Endothelial cell of umbilical vein (primary cell): ENCODE data around the gene MED14. TPM values are rescaled to one million over a fixed set of nuclear protein-coding genes. Genes with fewer than 3 reads are reported as not detected.

Experiments
- BruUV-seq: library from RNA; stranded (reverse); fragments of 400-500 nt; replicated peaks from 2 replicates; lab custom pipeline; 2021; lab: Mats Ljungman, UMichigan
- CTCF ChIA-PET: fragments of 300-600, 350-600 bp; sonication (Branson Sonifier 250); formaldehyde crosslinking; loops from one replicate; lab custom pipeline; 2021; ENCODE audit warnings: antibody characterized with exemption, inconsistent platforms; lab: Charles Lee
- POLR2A ChIA-PET: fragments of 300-600, 350-600 bp; sonication (Branson Sonifier 250); formaldehyde crosslinking; loops from one replicate; lab custom pipeline; 2021; ENCODE audit warnings: antibody characterized with exemption, inconsistent platforms; lab: Charles Lee
- DNase-seq: peaks from one replicate; pipeline ENCODE4 v3.0.0-alpha.2; 2011; ENCODE audit warnings: low read depth, low spot score
- FAIRE-seq: peaks from 2 replicates; lab custom pipeline; 2011; peaks lifted over from hg19 to GRCh38; lab: Jason Lieb, UNC
- H2AFZ ChIP-seq: 2 replicates; pipeline ENCODE4 v1.6.0; 2012; ENCODE audit warnings: low read depth, low read length, control low read depth, inconsistent platforms
- H3K27ac ChIP-seq: 2 replicates; pipeline ENCODE4 v1.5.1; 2011; ENCODE audit warnings: low read depth, mild to moderate bottlenecking, control low read depth, low read length, moderate library complexity; ENCODE audit not compliant: insufficient read depth
- H3K27me3 ChIP-seq, 2 experiments: 2 replicates each; pipeline versions ENCODE4 v1.6.0 to v1.6.1; 2011; ENCODE audit warnings: low read length in 2 of 2, mixed read lengths in 1 of 2; ENCODE audit not compliant: control insufficient read depth in 2 of 2, insufficient read depth in 2 of 2
- H3K36me3 ChIP-seq, 2 experiments: 2 replicates in 1 of 2; 3 replicates in 1 of 2; pipeline ENCODE4 v1.5.1; 2011; ENCODE audit warnings: low read length in 2 of 2, mild to moderate bottlenecking in 1 of 2, moderate library complexity in 1 of 2; ENCODE audit not compliant: control insufficient read depth in 2 of 2, insufficient read depth in 2 of 2; ENCODE audit errors: extremely low read depth in 1 of 2
- H3K4me1 ChIP-seq: 3 replicates; pipeline ENCODE4 v1.5.1; 2011; ENCODE audit warnings: mild to moderate bottlenecking, low read length; ENCODE audit not compliant: control insufficient read depth, insufficient read depth; ENCODE audit errors: extremely low read depth
- H3K4me2 ChIP-seq: 2 replicates; pipeline ENCODE4 v1.6.1; 2011; ENCODE audit warnings: low read length, control low read depth, mixed read lengths; ENCODE audit not compliant: insufficient read depth
- H3K4me3 ChIP-seq, 3 experiments: fragments of 200-600 bp in 1 of 3; sonication (generic), shearing (Covaris generic) in 1 of 3; replicated peaks in 1 of 3; 2 replicates each; pipeline ENCODE4 v1.5.1; 2011 to 2016; ENCODE audit warnings: control low read depth in 3 of 3, low read length in 3 of 3, mild to moderate bottlenecking in 2 of 3, inconsistent platforms in 1 of 3, low read depth in 1 of 3, moderate library complexity in 1 of 3; ENCODE audit not compliant: insufficient read depth in 1 of 3
- H3K79me2 ChIP-seq: 2 replicates; pipeline ENCODE4 v1.6.0; 2012; ENCODE audit warnings: low read length, inconsistent platforms; ENCODE audit not compliant: control insufficient read depth, insufficient read depth
- H3K9ac ChIP-seq: replicated peaks from 2 replicates; pipeline ENCODE3; 2011; ENCODE audit warnings: low read length, control low read depth; ENCODE audit not compliant: insufficient read depth; ENCODE audit errors: extremely low read depth
- H3K9me1 ChIP-seq: replicated peaks from 3 replicates; pipeline ENCODE4 v1.6.0; 2011; ENCODE audit warnings: mild to moderate bottlenecking, low read length; ENCODE audit not compliant: control insufficient read depth, insufficient read depth; ENCODE audit errors: extremely low read depth
- H3K9me3 ChIP-seq: replicated peaks from 2 replicates; pipeline ENCODE4 v1.5.1; 2012; ENCODE audit warnings: low read length, inconsistent platforms; ENCODE audit not compliant: control insufficient read depth, insufficient read depth
- H4K20me1 ChIP-seq: replicated peaks from 2 replicates; pipeline ENCODE3; 2011; ENCODE audit warnings: mild to moderate bottlenecking, low read length; ENCODE audit not compliant: control insufficient read depth, insufficient read depth; ENCODE audit errors: extremely low read depth
- MYC ChIP-seq: IDR thresholded peaks from one replicate; pipeline ENCODE4 v1.6.1; 2011; ENCODE audit warnings: mild to moderate bottlenecking, low read depth, low read length
- dilution Hi-C: fragments of 300-500 bp; cut with MboI; formaldehyde crosslinking; loops from one replicate; pipeline ENCODE4 v1.15.0; 2019; ENCODE audit warnings: low sequenced_read_pairs; ENCODE audit not compliant: extremely low pct_ligation_motif_present
- intact Hi-C: fragments of 100-400 bp; cut with micrococcal nuclease; formaldehyde crosslinking; loops from one replicate; pipeline ENCODE4 v1.10.0; 2022
- polyA plus RNA-seq, 4 experiments: library from polyadenylated mRNA; depleted of rRNA in 3 of 4; stranded (reverse) in 3 of 4; unstranded in 1 of 4; fragments of >200 nt; gene quantifications; 2 replicates each; pipeline versions ENCODE4 v1.2.1 to v1.2.3, GENCODE V29; 2011 to 2012; ENCODE audit warnings: missing spikeins in 1 of 4
- total RNA-seq: library from RNA; stranded (reverse); gene quantifications from 2 replicates; pipeline ENCODE4 v1.2.3, GENCODE V29; 2021
- TF ChIP-seq, protein P1 (sequence below), 2 donors: IDR thresholded peaks; 1 replicate in 1 of 2; 2 replicates in 1 of 2; pipeline ENCODE4 v1.5.1; 2011; ENCODE audit warnings: low read length in 2 of 2, mild to moderate bottlenecking in 2 of 2, moderate library complexity in 2 of 2, control low read depth in 1 of 2, inconsistent platforms in 1 of 2, low read depth in 1 of 2; ENCODE audit not compliant: insufficient read depth in 1 of 2; ENCODE audit errors: extremely low read depth in 1 of 2

Gene MED14
- total and polyA plus RNA-seq, 2 donors (not counting 3 experiments of a cell fraction or from before 2014, with no cell fraction given), result 25.6 to 55.8 TPM

DNA sequence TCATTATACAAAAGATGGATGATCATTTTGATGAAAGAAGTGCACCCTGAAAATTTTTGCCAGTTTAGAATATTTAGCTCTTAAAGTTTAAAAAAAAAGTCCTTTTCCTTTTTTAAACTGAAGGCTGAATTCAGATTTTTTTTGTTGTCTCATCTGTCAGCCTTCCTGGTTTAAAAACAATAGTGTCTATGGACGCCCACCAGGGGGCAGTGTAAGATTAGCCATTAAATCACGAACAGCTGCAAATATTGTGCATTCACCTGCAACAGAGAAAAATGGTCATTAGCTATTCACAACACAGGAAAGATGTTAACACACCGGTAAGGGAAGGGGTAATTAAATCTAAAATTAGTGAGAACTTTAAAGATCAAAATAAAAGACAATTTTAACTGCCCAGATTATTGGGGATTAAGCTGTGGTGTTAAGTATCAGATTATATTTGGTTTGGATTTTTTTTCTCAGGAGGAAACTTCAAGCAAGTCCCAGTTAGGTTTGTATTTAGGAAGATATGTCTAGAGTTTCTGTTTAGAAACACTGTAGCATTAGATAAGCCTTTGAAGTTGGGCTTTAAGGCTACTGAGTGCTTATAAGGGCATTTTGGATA, 83.6 kb downstream of the MED14 start:
- peak; percentile 61 for DNase-seq
- H3K9me1 ChIP-seq, result no peaks in the 10 kb centered on the region
- no peaks in the 10 kb centered on the region for H4K20me1 ChIP-seq
- no peak overlapping the region for H3K9ac ChIP-seq
- ChIA-PET POLR2A (no interaction called here), CTCF (interaction anchor here (0.6 to 3.9 kb wide), 26 partner anchors 17 to 601 kb away, joined by 3 to 68 read pairs (median 4); no protein-coding TSS in a partner anchor)
- H3K27ac ChIP-seq, result no peak overlapping the region
- peaks cover 0 to 6% of the 10 kb centered on the region in 2 experiments for H3K36me3 ChIP-seq
- no peak overlapping the region for H3K4me3 ChIP-seq
- no peak overlapping the region for H2AFZ ChIP-seq
- no peak overlapping the region for H3K4me2 ChIP-seq
- peak; percentile 88 for FAIRE-seq
- BruUV-seq, result no TSS peak
- no peak for TF ChIP-seq MYC
- TF ChIP-seq, protein P1, sequence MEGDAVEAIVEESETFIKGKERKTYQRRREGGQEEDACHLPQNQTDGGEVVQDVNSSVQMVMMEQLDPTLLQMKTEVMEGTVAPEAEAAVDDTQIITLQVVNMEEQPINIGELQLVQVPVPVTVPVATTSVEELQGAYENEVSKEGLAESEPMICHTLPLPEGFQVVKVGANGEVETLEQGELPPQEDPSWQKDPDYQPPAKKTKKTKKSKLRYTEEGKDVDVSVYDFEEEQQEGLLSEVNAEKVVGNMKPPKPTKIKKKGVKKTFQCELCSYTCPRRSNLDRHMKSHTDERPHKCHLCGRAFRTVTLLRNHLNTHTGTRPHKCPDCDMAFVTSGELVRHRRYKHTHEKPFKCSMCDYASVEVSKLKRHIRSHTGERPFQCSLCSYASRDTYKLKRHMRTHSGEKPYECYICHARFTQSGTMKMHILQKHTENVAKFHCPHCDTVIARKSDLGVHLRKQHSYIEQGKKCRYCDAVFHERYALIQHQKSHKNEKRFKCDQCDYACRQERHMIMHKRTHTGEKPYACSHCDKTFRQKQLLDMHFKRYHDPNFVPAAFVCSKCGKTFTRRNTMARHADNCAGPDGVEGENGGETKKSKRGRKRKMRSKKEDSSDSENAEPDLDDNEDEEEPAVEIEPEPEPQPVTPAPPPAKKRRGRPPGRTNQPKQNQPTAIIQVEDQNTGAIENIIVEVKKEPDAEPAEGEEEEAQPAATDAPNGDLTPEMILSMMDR (IDR thresholded peaks at IDR 0.05; ENCODE audit: extremely low read depth in 1 of 2, insufficient read depth in 1 of 2, low read depth in 1 of 2, low read length in 2 of 2), result peak; percentile 18 to 28
- no peaks in the 10 kb centered on the region for H3K9me3 ChIP-seq
- H3K4me1 ChIP-seq, result no peaks in the 10 kb centered on the region
- intact Hi-C loops (loop anchor here (1.0 to 5.0 kb wide), 5 partner anchors 107 to 466 kb away; partner anchors contain the start of gene USP9X), dilution Hi-C loops (no loop called here)
- H3K27me3 ChIP-seq, result no peaks in the 10 kb centered on the region
- peaks cover 6% of the 10 kb centered on the region for H3K79me2 ChIP-seq
